PC-9 (cell line): ENCODE results near the gene TRAF3IP1.
"Not testable (repeated sequence)": the region's sequence is repeated elsewhere in the genome, so short reads cannot be mapped to it uniquely, and the experiment has no call there.

Experiments
- EZH2 ChIP-seq: fragments of 200-600 bp; sonication (generic); IDR thresholded peaks from 2 replicates; pipeline ENCODE4 v1.8.0; 2017; ENCODE audit warnings: antibody characterized with exemption, low read depth
- TF ChIP-seq, protein P1 (sequence below): fragments of 200-600 bp; sonication (generic); conservative IDR thresholded peaks from 2 replicates; pipeline ENCODE4 v1.6.1; 2017; ENCODE audit warnings: mixed run types, antibody characterized with exemption, mild to moderate bottlenecking, moderate library complexity

DNA sequence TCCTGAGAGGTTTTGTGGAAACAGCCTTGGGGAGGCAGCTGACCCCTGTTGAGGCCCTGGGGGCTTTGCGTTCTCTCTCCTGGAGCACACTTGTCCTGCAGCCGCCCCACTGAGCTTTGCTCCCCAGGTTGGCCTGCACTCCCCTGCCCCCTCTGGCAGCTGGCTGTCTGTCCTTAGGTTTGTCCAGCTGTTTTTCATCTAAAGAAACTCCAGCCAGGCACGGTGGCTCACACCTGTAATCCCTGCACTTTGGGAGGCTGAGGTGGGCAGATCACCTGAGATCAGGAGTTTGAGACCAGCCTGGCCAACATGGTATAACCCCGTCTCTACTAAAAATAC is 84.9 kb downstream of the TRAF3IP1 start:
- TF ChIP-seq, protein P1, sequence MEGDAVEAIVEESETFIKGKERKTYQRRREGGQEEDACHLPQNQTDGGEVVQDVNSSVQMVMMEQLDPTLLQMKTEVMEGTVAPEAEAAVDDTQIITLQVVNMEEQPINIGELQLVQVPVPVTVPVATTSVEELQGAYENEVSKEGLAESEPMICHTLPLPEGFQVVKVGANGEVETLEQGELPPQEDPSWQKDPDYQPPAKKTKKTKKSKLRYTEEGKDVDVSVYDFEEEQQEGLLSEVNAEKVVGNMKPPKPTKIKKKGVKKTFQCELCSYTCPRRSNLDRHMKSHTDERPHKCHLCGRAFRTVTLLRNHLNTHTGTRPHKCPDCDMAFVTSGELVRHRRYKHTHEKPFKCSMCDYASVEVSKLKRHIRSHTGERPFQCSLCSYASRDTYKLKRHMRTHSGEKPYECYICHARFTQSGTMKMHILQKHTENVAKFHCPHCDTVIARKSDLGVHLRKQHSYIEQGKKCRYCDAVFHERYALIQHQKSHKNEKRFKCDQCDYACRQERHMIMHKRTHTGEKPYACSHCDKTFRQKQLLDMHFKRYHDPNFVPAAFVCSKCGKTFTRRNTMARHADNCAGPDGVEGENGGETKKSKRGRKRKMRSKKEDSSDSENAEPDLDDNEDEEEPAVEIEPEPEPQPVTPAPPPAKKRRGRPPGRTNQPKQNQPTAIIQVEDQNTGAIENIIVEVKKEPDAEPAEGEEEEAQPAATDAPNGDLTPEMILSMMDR, result not testable (repeated sequence)
- TF ChIP-seq EZH2, result not testable (repeated sequence)
